GM12878 (cell line): ENCODE measurements around the gene CAST. TPM values are rescaled to one million over a fixed set of nuclear protein-coding genes. Genes with fewer than 3 reads are reported as not detected.

Experiments used
- ATAC-seq: fragments of 200-7000 bp; cut with Tn5 transposase; 3 replicates; pipeline ENCODE4 v1.9.1; 2020; ENCODE audit warnings: mild to moderate bottlenecking, moderate library complexity
- BruUV-seq: library from RNA; stranded (reverse); fragments of 400-500 nt; replicated peaks from 2 replicates; lab custom pipeline; 2021; lab: Mats Ljungman, UMichigan
- CTCF ChIA-PET: fragments of 300-600 bp; sonication (Branson Sonifier 250); formaldehyde crosslinking; extraction: SDS; loops from one replicate; lab custom pipeline; 2021; ENCODE audit warnings: inconsistent platforms; lab: Yijun Ruan, JAX
- POLR2A ChIA-PET: fragments of 350-600 bp; formaldehyde crosslinking; extraction: SDS; loops from one replicate; lab custom pipeline; 2021; ENCODE audit warnings: inconsistent platforms; lab: Charles Lee
- RAD21 ChIA-PET: fragments of 300-600 bp; sonication (Branson Sonifier 250); formaldehyde crosslinking; loops from one replicate; lab custom pipeline; 2023; ENCODE audit warnings: antibody characterized with exemption; ENCODE audit not compliant: unreplicated experiment; lab: Charles Lee
- SMC1A ChIA-PET: fragments of 300-600 bp; sonication (Branson Sonifier 250); formaldehyde crosslinking; loops from one replicate; lab custom pipeline; 2023; ENCODE audit not compliant: unreplicated experiment, uncharacterized antibody; lab: Charles Lee
- DNase-seq: peaks from one replicate; pipeline ENCODE4 v3.0.0-alpha.2; 2011; ENCODE audit warnings: low read depth, low spot score
- FAIRE-seq: peaks from 3 replicates; lab custom pipeline; 2011; peaks lifted over from hg19 to GRCh38; lab: Jason Lieb, UNC
- H2AFZ ChIP-seq: 2 replicates; pipeline ENCODE4 v1.6.0; 2011; ENCODE audit warnings: low read depth, low read length, control low read depth; ENCODE audit not compliant: control insufficient read depth
- H3K27ac ChIP-seq: 2 replicates; pipeline ENCODE4 v1.5.1; 2011; ENCODE audit warnings: control low read depth; ENCODE audit not compliant: control insufficient read depth, insufficient read depth
- H3K27me3 ChIP-seq, 2 experiments: replicated peaks in 1 of 2; 2 replicates each; pipeline versions ENCODE4 v1.6.0 to v1.6.1; 2011; ENCODE audit warnings: low read length in 1 of 2; ENCODE audit not compliant: control insufficient read depth in 2 of 2, insufficient read depth in 2 of 2
- H3K36me3 ChIP-seq, 2 experiments: 2 replicates each; pipeline ENCODE4 v1.5.1; 2011; ENCODE audit warnings: low read length in 1 of 2; ENCODE audit not compliant: control insufficient read depth in 2 of 2, insufficient read depth in 2 of 2
- H3K4me1 ChIP-seq: 2 replicates; pipeline ENCODE4 v1.6.1; 2011; ENCODE audit warnings: mild to moderate bottlenecking, low read length, moderate library complexity, mixed read lengths; ENCODE audit not compliant: control insufficient read depth, insufficient read depth
- H3K4me2 ChIP-seq: 2 replicates; pipeline ENCODE4 v1.6.0; 2011; ENCODE audit warnings: control low read depth; ENCODE audit not compliant: control insufficient read depth, insufficient read depth
- H3K4me3 ChIP-seq: fragments of 200-600 bp; sonication (generic); 2 replicates; pipeline ENCODE4 v1.5.1; 2016
- H3K79me2 ChIP-seq: 2 replicates; pipeline ENCODE4 v1.6.0; 2011; ENCODE audit warnings: low read length; ENCODE audit not compliant: control insufficient read depth, insufficient read depth
- H3K9ac ChIP-seq: 2 replicates; pipeline ENCODE4 v1.8.0; 2011; ENCODE audit warnings: low read length, control low read depth, mixed read lengths; ENCODE audit not compliant: control insufficient read depth, insufficient read depth
- H3K9me3 ChIP-seq: replicated peaks from 3 replicates; pipeline ENCODE4 v1.5.1; 2011; ENCODE audit warnings: mild to moderate bottlenecking, low read length; ENCODE audit not compliant: control insufficient read depth, insufficient read depth
- H4K20me1 ChIP-seq: 2 replicates; pipeline ENCODE4 v1.6.0; 2011; ENCODE audit not compliant: control insufficient read depth, insufficient read depth
- CBX5 ChIP-seq: sonication (generic); IDR thresholded peaks from 2 replicates; pipeline ENCODE4 v1.6.1; 2016; ENCODE audit warnings: low read depth, moderate library complexity, mild to moderate bottlenecking, inconsistent platforms
- CHD2 ChIP-seq: IDR thresholded peaks from 2 replicates; pipeline ENCODE4 v1.6.1; 2011; ENCODE audit warnings: low read depth, low read length, improper control_type of control experiment, borderline replicate concordance
- CUX1 ChIP-seq: IDR thresholded peaks from 2 replicates; pipeline ENCODE4 v1.6.1; 2012; ENCODE audit warnings: improper control_type of control experiment, low read depth, low read length; ENCODE audit not compliant: insufficient replicate concordance
- KAT2A ChIP-seq: conservative IDR thresholded peaks from 2 replicates; pipeline ENCODE4 v1.6.1; 2011; ENCODE audit warnings: low read depth, low read length; ENCODE audit not compliant: control insufficient read depth
- NR2C2 ChIP-seq: IDR thresholded peaks from 2 replicates; pipeline ENCODE4 v1.6.1; 2011; ENCODE audit warnings: borderline replicate concordance, low read depth; ENCODE audit not compliant: control insufficient read depth, insufficient read length
- PML ChIP-seq: IDR thresholded peaks from 2 replicates; pipeline ENCODE4 v1.6.1; 2012; ENCODE audit warnings: low read length, inconsistent platforms
- WRNIP1 ChIP-seq: IDR thresholded peaks from 2 replicates; pipeline ENCODE4 v1.6.1; 2011; ENCODE audit warnings: low read depth, low read length, improper control_type of control experiment, borderline replicate concordance
- WGBS: methylation state at CpG from one replicate; pipeline ENCODE4 v1.1.6; 2016; ENCODE audit warnings: low lambda C conversion rate; ENCODE audit not compliant: insufficient replicate concordance, insufficient coverage; ENCODE audit errors: missing lambda C conversion rate; 5-methylcytosine and 5-hydroxymethylcytosine counted together
- in situ Hi-C: fragments of 300-500 bp; cut with MboI; formaldehyde crosslinking; loops from 9 replicates; pipeline ENCODE4 v1.14.3; 2018; ENCODE audit warnings: mixed read lengths
- intact Hi-C: fragments of 100-400 bp; cut with micrococcal nuclease; formaldehyde crosslinking; loops from one replicate; pipeline ENCODE4 v1.14.2; 2022; ENCODE audit not compliant: unreplicated experiment
- polyA plus RNA-seq, 11 experiments: library from polyadenylated mRNA; depleted of rRNA in 4 of 11; unstranded in 6 of 11; stranded (reverse) in 5 of 11; fragments of >200 nt; fragmentation: Nextera tagmentation in 4 of 11; fragmentation: Illumina TruSeq in 1 of 11; extraction: Ambion mirVana in 4 of 11; extraction: Trizol in 1 of 11; gene quantifications; 1 replicate in 1 of 11; 2 replicates in 10 of 11; pipeline versions ENCODE4 v1.2.1 to v1.2.3, GENCODE V29; 2011 to 2016; ENCODE audit warnings: inconsistent platforms in 2 of 11, missing spikeins in 2 of 11, low read depth in 1 of 11
- total RNA-seq, 4 experiments: library from RNA; depleted of rRNA in 3 of 4; stranded (reverse); fragments of >200 nt in 3 of 4; fragmentation: Illumina TruSeq in 1 of 4; extraction: Trizol in 1 of 4; gene quantifications; 2 replicates each; pipeline versions ENCODE4 v1.2.1 to v1.2.3, GENCODE V29; 2013 to 2021
- TF ChIP-seq, protein P1 (sequence below), 3 experiments: IDR thresholded peaks in 2 of 3; conservative IDR thresholded peaks in 1 of 3; 2 replicates each; pipeline ENCODE4 v1.5.1; 2011; ENCODE audit warnings: low read depth in 3 of 3, low read length in 3 of 3, mild to moderate bottlenecking in 3 of 3, control low read depth in 2 of 3, moderate library complexity in 2 of 3, inconsistent platforms in 1 of 3, mixed read lengths in 1 of 3; ENCODE audit not compliant: control insufficient read depth in 2 of 3, insufficient read depth in 1 of 3; ENCODE audit errors: extremely low read depth in 1 of 3

CAST gene
- total and polyA plus RNA-seq, 10 of the 15 experiments (the other 5 are each of a cell fraction or from before 2014, with no cell fraction given), result 31.7 to 140 (median 68.5) TPM

DNA sequence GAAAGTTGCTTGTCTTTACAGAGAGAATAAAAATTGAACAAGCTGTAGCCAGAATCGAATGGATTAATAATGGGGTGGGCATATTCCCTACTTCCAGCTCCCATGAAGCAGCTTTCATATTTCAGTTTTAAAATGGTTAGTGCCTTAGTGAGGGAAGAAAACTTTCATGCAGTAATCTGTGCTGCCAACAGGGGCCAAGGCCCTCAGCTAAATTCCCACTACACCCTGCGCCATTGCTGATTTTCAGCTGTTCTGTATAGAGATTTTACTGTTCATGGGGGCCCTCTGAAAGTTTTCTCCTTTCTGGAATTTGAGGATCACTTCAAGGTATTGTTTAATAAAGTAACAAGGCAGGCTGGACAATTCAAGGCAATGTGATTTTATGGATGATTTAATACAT lies 58.2 kb downstream of the CAST start:
- in situ Hi-C loops, result no loop called here
- Histone ChIP-seq H3K27ac (no peak overlapping the region), H3K9ac (no peak overlapping the region), H3K9me3 (no peaks in the 10 kb centered on the region), H3K4me1 (no peaks in the 10 kb centered on the region), H3K27me3 (no peaks in the 10 kb centered on the region), H3K4me3 (no peak overlapping the region), H3K79me2 (no peaks in the 10 kb centered on the region), H3K36me3 (no peaks in the 10 kb centered on the region), H4K20me1 (no peaks in the 10 kb centered on the region), H2AFZ (no peak overlapping the region), H3K4me2 (no peak overlapping the region)
- FAIRE-seq (no peak), DNase-seq (no peak), ATAC-seq (peak; percentile 63)
- ChIA-PET SMC1A (interaction anchor here (0.6 to 1.2 kb wide), 4 partner anchors 9 to 793 kb away, joined by 3 to 6 read pairs (median 3); no protein-coding TSS in a partner anchor), RAD21 (no interaction called here), CTCF (interaction anchor here (4.1 kb wide), 1 partner anchor 106 kb away, joined by 17 read pairs; no protein-coding TSS in a partner anchor), POLR2A (no interaction called here)
- BruUV-seq, result no TSS peak
- 97% methylated on average over 2 of the region's 2 CpGs for WGBS
- intact Hi-C loops, result no loop called here
- no peak for TF ChIP-seq CBX5
- TF ChIP-seq, protein P1, sequence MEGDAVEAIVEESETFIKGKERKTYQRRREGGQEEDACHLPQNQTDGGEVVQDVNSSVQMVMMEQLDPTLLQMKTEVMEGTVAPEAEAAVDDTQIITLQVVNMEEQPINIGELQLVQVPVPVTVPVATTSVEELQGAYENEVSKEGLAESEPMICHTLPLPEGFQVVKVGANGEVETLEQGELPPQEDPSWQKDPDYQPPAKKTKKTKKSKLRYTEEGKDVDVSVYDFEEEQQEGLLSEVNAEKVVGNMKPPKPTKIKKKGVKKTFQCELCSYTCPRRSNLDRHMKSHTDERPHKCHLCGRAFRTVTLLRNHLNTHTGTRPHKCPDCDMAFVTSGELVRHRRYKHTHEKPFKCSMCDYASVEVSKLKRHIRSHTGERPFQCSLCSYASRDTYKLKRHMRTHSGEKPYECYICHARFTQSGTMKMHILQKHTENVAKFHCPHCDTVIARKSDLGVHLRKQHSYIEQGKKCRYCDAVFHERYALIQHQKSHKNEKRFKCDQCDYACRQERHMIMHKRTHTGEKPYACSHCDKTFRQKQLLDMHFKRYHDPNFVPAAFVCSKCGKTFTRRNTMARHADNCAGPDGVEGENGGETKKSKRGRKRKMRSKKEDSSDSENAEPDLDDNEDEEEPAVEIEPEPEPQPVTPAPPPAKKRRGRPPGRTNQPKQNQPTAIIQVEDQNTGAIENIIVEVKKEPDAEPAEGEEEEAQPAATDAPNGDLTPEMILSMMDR (IDR thresholded peaks at IDR 0.05 in 2 of 3, conservative IDR thresholded peaks at IDR 0.05 in 1 of 3; ENCODE audit: control insufficient read depth in 2 of 3, extremely low read depth in 1 of 3, insufficient read depth in 1 of 3, low read depth in 3 of 3, low read length in 3 of 3), result peak in 1 of 3 experiments; percentile 20; a peak in 1 of 6 replicates

- intact Hi-C loops, result no loop called here
- ChIA-PET SMC1A (interaction anchor here (1.1 to 1.4 kb wide), 3 partner anchors 12 to 107 kb away, joined by 3 to 6 read pairs (median 3); no protein-coding TSS in a partner anchor), CTCF (interaction anchor here (1.1 to 4.1 kb wide), 2 partner anchors 105 to 107 kb away, joined by 4 to 17 read pairs; no protein-coding TSS in a partner anchor), POLR2A (interaction anchor here (0.5 kb wide), 1 partner anchor 189 kb away, joined by 3 read pairs; no protein-coding TSS in a partner anchor), RAD21 (interaction anchor here (1.3 kb wide), 1 partner anchor 107 kb away, joined by 3 read pairs; no protein-coding TSS in a partner anchor)
- in situ Hi-C loops, result no loop called here
- no peaks in the 10 kb centered on the region for H3K36me3 ChIP-seq
- H3K79me2 ChIP-seq, result no peaks in the 10 kb centered on the region
- H3K4me2 ChIP-seq, result no peak overlapping the region
- no peak overlapping the region for H3K27ac ChIP-seq
- ATAC-seq (peak; percentile 27; the same call in 2 of the 3 replicates), DNase-seq (no peak), FAIRE-seq (no peak)
- H3K4me1 ChIP-seq, result no peaks in the 10 kb centered on the region
- H4K20me1 ChIP-seq, result no peaks in the 10 kb centered on the region
- H3K9me3 ChIP-seq, result no peaks in the 10 kb centered on the region
- H3K9ac ChIP-seq, result no peak overlapping the region
- BruUV-seq, result no TSS peak
- no peak overlapping the region for H2AFZ ChIP-seq
- H3K27me3 ChIP-seq, result no peaks in the 10 kb centered on the region
- H3K4me3 ChIP-seq, result no peak overlapping the region
- TF ChIP-seq NR2C2 (no peak), WRNIP1 (no peak), CHD2 (no peak), PML (no peak), CUX1 (no peak), KAT2A (no peak)
Measured at GRCh38 chr5:96721351-96721977, 59.3 kb downstream of the CAST start.
